GM12873 (cell line): Measurements from ENCODE around the gene ITGA11.

Experiments
- TF ChIP-seq, protein P1 (sequence below): IDR thresholded peaks from 2 replicates; pipeline ENCODE4 v1.5.1; 2012; ENCODE audit warnings: low read depth, mild to moderate bottlenecking, moderate library complexity, low read length, control low read depth; ENCODE audit not compliant: insufficient read depth; ENCODE audit errors: missing control alignments

The ITGA11 gene

DNA sequence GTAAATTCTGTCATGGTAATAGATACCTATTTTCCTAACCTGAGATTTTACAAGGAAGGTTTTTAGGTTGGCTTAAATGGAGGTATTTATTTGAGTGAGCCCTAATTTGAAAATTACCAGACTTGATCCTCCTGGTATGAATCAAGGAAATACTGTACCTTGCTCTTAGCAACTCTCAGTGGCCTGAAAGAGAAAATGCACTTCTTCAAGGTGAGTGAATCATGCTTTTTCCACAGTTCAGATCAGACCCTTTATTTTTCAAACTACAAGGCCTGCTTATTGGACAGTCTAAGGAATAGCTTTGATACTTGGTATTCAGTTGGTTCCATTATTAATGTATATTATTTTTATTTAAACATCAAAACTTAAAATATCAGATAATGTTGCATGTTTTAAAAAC, 139.0 kb downstream of the ITGA11 start:
- TF ChIP-seq, protein P1, sequence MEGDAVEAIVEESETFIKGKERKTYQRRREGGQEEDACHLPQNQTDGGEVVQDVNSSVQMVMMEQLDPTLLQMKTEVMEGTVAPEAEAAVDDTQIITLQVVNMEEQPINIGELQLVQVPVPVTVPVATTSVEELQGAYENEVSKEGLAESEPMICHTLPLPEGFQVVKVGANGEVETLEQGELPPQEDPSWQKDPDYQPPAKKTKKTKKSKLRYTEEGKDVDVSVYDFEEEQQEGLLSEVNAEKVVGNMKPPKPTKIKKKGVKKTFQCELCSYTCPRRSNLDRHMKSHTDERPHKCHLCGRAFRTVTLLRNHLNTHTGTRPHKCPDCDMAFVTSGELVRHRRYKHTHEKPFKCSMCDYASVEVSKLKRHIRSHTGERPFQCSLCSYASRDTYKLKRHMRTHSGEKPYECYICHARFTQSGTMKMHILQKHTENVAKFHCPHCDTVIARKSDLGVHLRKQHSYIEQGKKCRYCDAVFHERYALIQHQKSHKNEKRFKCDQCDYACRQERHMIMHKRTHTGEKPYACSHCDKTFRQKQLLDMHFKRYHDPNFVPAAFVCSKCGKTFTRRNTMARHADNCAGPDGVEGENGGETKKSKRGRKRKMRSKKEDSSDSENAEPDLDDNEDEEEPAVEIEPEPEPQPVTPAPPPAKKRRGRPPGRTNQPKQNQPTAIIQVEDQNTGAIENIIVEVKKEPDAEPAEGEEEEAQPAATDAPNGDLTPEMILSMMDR = no peak

GRCh38 chr15:68292157-68292781, 139.7 kb downstream of the ITGA11 start:
- TF ChIP-seq, protein P1 = no peak

DNA sequence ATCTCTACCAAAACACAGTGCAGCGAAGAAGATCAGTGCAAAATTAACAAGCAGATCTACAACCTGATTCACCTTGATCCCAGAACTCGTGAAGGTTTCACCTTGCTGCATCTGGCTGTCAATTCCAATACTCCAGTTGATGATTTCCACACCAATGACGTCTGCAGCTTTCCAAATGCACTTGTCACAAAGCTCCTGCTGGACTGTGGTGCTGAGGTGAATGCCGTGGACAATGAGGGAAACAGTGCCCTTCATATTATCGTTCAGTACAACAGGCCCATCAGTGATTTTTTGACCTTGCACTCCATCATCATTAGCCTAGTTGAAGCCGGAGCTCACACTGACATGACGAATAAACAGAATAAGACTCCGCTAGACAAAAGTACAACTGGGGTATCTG, 141.2 kb downstream of the ITGA11 start:
- TF ChIP-seq, protein P1 = no peak

- TF ChIP-seq, protein P1 = no peak
Measured at GRCh38 chr15:68289621-68290352, 142.2 kb downstream of the ITGA11 start.

DNA sequence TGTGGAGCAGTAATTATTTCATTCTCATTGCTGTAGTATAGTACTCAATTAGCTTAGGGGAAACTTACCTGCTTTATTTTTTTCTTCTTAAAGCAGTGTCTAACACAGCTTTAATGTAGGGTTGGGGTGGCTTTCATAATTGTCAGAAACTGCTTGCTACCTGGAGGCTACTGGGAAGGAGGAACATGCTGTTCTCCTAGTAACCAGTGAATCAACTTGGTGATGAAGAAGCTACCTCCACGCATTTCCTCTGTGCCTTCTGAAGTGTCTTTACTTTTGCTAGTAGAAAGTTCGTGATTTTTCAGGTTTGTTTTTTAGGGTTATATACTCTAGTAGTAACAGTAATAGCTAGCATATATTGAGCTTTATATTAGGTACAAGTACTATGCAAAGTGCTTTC, 142.9 kb downstream of the ITGA11 start:
- TF ChIP-seq, protein P1 = no peak

DNA sequence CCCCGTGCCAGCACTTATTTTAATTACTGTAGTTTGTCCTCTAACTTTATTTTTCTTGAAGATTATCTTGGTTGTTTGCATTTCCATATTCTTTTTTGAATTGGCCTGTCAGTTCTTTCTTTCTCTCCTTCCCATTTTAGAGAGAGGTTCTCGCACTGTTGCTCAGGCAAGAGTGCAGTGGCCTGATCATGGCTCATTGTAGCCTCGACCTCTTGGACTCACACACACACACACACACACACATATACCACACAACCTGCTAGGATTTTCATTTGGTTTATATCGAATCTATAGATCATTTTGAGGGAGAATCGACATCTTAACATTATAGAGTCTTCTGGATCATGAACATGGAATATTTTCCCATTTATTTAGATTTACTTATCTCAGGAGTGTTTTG, 145.7 kb downstream of the ITGA11 start:
- TF ChIP-seq, protein P1 = no peak

- TF ChIP-seq, protein P1 = no peak
Measured at GRCh38 chr15:68285259-68285980, 146.5 kb downstream of the ITGA11 start.
